Activated CD4-positive, alpha-beta T cell treated with anti-CD3 and anti-CD28 coated beads, Interleukin-2, amount 50 U/mL, for 48 hours (primary cell): Measurements from ENCODE around the gene EXOC6B.

Experiments
- DNase-seq, 2 experiments: peaks; one replicate each; pipeline ENCODE4 v3.0.0-alpha.2; 2020

Gene EXOC6B

DNA sequence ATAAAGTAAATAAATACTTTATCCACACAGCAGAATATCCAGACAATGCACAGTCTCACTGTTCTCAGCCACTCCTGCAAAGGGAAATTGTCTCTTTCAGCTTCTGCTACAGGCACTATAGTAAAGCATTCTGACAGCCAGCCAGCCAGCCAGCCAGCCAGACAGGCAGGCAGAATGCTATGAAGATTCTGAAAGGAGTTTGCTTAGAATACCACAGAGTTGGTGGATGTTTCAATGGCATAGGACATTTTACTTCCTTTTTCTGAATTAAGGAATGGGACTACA is 562.1 kb downstream of the EXOC6B start:
- DNase-seq, result no peak

DNA sequence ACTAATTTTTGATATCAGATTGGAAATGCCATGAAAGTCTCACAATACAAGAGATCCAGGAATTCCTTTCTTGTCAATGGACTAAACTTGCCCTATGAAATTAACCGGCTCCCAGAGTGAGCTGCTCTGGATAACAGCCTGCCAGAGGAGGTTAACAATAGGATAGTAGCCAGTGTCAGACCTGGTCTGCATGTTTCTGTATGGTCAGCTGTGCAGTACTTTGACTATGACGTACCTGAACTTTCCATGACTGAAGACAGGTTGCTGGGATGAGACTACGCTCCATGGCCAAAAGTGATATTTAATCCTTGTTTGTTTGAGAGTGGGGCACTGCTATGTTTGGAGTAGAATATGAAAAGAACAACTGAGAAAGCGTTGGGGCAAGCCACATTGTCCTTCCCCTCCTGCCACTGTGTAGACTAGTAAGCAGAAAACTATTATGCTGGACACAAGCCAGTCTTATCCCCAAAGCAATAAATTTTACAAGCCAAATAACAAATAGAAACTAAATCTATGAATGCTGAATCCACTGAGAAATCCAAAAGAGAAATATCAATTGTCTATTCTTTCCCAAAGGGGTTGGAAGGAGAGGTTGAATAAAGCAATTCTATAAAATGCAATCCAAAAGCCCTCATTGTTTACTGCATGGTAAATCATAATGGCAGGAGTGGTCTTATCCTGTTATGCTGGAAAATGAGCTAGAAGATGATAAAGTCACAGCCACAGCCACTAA is 562.6 kb downstream of the EXOC6B start:
- DNase-seq, result no peak

DNA sequence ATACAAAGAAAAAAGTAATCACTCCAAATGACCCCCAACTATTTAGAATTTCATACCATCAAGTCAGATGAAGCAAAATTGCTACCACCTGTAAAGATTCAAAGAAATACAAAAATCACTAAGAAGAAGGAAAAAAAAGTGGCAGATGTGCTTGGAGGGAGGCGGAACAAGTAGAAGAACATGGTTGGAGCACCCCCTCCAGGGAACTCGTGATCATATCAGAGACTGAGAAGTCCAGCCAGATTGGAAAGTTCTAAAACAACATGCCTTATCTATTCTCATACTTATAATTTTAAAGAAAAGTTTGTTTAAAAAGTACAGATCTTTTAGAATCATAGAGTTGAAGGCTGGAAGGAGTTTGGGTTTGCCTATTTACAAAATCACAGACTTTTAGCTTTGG is 564.8 kb downstream of the EXOC6B start:
- no peak for DNase-seq

DNA sequence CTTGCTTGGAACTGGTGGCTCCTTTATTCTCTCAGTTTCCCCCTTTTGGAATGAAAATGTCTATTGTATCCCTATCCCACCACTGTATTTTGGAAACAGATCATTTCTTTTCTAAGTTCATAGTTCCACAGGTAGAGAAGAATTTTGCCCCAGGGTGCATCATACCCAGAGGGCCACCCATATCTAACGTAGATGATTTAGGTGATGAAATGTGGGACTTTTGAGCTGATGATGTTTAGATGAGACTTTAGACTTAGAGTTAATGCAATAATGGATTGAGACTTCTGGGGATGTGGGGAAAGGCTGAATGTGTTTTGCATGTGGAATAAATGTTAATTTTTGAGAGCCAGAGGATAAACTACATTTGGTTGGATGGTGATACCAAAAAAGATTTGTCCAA is 570.3 kb downstream of the EXOC6B start:
- no peak for DNase-seq

DNA sequence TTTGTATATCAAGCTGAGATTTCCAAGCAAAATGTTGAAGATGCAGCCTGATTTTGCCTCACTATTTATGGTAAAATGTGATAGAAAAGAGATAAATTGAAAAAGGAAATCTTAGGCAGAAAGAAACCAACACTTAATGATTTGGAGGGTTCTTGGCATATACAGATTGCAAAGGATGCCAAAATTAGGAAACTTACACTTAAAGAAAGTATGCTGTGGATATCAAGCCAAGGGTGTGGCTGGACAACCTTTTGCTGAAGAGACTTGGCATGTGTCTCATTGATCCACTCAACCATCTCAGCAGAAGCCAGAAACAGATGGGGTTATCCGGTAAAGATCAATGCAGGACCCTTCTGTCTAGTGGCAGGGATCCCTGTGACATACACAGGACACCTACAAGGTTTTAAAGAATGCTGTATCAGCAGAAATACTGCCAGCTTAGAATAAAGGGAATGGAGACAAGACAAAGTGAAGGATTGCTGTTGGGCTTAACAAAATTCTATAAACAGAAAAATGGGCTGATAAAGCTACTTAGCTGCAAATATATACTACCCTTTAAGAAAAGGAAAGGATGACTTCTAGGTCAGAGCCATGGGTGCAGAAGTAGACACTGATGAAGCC is 570.9 kb downstream of the EXOC6B start:
- DNase-seq, result no peak

DNA sequence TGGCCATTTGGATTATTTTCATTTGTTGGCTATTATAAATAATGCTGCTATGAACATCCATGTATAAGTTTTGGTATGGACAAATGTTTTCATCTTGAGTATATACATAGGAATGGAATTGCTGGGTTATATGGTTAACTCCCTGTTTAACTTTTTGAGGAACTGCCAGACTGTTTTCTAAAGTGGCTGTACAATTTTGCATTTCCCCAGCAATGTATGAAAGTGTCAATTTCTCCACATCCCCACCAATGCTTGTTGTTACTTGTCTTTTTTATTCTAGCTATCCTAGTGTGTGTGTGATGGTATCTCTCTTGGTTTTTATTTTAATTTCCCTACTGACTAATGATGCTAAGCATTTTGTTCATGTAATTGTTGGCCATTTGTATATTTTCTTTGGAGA is 587.5 kb downstream of the EXOC6B start:
- DNase-seq, result no peak

DNA sequence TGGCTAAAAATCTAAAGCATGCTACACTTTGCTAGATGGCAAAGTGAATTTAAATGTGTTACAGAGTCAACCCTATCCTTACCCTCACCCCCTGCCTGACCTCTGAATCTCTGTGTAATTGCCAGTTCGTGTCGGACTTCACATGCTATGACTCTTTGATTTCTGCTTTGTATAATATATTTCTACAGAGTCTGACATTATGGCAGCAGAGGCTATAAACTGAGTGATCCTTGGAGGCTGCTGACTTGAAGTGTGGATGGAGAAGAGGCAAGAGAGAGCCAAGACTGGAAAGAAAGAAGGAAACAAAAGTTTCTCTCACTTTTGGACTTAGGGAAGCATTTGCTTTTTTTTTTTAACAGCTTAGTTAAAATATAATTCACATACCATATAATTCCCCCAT is 588.3 kb downstream of the EXOC6B start:
- DNase-seq, result no peak

DNA sequence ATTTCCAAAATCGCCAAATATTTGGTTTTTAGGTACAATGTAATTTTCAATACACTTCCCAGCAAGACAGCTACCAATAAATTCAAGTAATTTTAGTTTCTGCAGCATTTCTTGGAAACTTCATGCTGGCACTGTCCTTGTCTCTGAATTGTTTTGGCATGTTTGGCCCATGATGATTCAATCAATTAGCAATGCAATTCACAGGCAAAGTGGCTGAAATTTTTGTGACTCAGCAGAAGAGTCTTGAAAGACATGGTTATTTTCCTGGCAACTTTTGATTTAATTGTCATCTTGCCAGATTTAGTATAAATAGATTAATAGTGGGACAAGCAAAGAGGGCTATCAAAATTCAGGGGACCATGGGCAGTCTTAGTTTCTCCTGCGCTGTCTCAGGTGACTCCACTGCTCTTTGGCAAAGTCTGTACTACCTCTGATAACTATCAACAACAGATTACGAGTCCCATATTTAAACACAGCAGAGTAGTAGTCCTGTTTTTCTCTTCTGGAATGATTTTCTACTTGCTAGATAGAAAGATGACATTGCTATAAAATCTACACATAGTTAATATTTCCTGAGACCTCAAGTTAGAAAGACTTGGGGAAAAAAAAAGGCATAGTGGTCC is 589.3 kb downstream of the EXOC6B start:
- no peak for DNase-seq

DNA sequence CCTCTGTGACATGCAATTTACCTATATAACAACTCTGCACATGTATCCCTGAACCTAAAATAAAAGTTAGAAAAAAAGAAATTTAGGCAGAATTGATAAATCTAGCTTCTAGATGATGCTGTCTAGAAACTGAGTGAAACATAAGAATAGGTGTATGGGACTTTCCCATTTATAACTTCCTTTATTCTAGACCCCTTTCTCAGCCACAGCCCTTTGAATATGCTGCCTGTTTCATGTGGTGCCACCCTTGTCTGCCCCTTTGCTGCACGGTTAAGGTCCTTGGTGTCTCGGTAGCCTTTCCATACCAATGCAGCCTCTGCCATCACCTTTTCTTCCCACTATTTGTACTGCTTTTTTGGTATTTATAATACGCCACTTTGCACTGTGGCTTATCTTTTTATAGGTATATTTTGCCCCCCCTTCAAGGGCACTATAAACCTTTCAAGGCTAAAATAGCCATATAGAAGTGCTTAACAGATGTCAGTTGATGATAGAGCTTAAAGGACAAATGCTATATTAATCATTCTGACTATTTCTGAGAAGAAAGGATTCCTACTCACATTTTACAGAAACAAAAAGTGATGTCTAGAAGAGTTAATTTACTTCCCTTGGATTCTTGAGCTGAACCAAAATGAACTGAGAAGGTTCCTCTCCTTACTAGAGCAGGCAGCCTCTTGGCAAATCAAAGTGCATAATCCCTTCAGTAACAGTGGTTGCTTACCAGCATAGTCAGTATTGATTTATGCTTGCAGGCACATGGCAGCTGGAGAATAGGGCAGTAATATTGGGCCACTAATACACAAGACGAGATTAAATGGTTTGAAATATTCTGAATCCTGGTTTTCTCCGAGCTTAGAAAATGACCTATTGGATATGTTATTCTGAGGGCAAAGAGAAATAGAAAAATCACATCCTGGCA is 590.1 kb downstream of the EXOC6B start:
- no peak for DNase-seq

DNA sequence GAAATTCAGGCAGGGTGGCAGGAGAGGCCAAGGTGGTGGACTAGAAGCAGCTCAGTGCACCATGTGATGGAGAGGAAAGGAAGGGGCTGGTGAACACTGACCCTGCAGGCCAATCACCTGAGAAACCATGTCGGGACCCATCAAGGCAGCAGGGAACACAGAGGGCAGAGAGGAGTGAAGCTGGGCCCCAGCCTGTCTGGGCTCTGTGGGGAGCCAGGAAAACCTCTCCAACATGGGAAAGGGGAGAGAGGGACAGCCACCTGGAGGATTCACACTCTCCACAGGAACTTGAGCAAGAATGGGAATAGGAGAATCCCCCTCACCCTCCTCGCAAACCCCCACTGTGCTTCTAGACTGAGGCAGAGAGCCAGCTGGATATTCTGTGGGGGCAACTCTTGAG is 592.6 kb downstream of the EXOC6B start:
- DNase-seq, result no peak

DNA sequence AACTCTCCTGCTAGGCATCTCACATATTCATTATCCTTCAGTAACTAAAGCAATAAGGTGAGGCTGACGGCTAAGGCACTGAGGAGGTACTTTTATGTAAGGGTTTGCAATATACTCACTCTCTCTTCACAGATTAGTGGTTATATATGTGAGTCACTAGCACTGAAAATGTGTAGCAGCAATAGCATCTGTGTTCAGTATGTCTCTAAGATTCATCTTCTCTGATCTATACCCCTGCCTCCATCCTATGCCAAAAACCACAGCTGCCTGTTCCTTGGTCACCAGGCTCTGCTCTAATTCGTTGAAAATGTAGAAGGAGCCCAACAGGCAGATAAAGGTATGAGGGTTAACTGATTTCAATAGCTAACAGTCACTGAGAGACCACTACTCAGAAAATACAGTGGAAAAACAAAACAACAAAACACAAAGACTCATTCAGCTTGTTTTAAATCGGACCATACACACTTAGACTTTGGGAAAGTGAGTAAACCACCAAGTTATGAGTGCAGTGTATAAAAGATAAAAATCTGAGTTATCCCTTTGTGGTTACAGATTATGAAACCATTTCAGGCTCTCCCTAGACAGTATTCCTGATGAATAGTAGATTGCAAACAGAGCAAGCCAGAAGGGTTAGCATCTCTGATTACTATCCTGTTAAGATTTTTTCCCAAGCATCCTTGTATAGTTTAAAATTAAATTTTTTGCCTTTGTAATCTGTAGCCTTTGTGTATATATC is 602.8 kb downstream of the EXOC6B start:
- DNase-seq, result no peak

DNA sequence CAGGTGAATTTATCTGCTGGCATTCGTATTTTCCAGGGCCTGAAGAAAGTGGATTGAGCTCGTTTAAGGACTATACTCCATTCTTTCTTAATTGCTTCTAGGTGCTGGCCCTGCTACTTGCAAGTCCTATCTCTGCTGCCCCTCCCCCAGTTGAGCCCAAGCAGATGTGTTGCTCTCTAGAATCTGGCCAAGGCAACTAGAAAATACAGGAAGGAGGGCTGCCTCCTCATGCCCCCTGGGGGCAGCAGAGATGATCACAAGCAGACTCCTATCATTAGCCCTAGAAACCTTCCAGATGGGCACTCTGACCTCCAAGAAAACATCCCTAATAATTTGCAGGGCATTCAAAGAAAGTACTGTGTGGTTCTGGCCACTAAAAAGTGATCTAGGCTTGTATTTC is 605.7 kb downstream of the EXOC6B start:
- no peak for DNase-seq

DNA sequence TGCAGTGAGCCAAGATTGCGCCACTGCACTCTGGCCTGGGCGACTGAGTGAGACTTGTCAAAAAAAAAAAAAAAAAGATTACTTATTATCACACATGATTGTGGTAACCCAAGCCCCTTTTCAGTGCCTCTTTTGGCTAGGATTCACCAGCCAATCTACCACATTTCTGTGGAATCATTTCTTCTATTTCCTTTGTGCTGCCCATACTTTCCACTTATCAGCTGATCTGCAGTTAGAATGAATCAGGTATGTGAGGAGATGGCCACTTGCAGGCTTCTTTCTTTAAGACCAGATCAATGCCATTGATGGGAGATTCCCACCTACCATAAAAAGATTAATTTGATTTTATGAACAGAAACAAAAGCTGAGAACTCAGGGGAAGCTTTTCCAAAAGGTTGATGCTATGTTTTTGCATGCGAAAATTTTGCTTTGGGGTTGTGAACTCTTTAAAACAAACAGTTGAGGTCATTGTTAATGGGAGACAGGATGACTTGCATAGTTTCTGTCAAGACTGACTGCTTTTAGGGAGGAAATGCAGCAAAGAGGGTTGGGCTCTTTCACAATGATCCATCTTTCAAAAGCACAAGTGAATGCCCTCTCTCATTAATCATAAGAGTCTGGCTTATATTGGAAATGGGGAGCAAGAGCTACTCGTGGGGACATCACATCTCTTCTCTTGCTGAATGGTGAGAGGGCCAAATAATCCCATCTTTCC is 611.2 kb downstream of the EXOC6B start:
- no peak for DNase-seq

DNA sequence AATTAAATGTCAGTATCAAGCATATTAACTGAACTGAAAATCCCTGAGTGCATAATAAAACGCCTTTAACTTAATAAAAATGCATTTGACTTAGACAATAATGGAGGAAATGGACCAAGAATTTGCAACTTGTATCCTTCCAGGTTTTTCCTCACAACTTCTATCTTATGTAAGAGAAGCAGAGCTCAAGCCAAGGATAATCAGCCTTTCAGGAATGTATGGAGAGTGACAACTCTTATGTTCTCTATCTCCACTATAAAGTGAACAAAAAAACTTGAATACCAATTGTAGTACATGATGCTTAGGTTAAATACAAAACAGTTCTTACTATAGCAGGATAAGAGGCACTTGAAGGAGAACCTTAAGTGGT is 613.4 kb downstream of the EXOC6B start:
- no peak for DNase-seq

DNA sequence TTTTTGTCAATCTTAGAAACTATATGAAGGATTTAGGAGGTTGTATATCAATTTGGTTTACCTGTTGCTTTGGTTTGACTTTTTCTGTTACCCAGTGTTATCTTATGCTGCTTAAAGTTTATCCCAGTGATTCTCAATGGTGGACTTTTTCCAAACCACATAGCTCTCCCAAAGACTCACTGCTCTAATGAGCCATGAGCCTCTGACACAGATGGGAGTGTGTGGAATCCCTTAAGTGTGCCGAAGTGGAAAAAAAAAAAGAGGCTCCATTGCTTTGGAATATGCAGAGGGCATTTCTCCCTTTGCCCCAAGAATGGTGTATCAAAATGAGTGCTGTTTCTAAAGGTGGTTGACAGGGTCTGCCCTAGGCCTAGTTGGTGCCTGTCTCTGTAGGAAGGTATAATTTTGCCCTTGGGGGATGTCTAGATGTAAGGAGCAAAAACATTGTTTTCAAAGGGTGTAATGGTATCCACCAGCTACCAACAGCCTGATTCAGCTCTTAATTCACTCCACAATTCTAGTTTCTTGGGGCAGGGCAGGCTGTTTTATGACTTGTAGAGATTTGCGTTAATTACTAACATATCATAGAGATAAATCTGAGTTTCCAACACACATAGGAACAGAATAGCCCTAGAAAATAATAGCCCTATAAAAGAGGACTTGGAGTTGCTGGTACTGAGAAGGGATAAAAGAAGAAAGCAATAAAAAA is 613.9 kb downstream of the EXOC6B start:
- no peak for DNase-seq

DNA sequence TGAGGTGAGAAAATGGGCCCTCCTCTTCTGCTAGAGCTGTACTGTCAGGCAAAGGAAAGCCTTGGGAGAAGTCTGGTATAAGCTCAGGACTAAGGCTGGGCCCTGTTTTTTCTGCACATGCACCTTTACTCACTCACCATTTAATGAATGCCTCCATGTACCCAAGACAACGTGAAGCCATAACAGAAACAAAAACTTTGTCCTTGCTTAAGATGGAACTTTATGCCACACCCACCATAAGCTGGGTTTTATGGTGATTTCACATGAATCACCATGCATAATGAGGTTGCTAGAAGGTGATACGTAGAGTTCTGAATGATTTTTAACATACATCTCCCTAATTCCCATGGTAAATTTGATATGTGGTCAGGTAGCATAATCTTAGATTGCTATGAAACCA is 614.5 kb downstream of the EXOC6B start:
- DNase-seq, result no peak

DNA sequence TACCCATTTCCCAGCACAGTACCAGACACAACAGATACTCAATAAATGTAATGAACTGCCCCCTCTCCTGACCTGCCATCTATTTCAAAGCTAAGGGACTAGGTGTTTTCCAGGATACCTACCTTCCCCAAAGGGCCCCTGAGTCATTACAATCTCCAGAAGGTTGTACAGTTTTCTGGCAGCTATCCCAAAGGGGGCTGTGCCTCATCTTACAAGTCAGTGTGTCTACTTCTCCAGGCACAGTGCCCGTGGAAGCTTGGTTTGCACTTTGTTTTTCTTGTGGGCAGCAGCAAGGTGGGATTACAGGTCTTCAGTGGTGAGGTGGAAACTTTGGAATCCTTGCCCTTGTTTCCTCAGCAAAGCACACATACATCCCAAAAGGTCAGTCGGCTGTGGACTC is 615.4 kb downstream of the EXOC6B start:
- no peak for DNase-seq

DNA sequence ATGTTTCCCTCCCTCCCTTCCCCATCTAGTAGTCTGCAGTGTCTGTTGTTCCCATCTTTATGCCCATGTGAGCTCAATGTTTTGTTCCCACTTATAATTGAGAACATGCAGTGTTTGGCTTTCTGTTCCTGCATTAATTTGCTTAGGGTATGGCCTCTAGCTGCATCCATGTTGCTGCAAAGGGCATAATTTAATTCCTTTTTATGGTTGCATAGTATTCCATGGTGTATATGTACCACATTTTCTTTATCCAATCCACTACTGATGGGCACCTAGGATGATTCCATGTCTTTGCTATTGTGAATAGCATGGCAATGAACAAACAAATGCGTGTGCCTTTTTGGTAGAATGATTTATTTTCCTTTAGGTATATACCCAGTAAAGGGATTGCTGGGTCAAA is 617.6 kb downstream of the EXOC6B start:
- no peak for DNase-seq

DNA sequence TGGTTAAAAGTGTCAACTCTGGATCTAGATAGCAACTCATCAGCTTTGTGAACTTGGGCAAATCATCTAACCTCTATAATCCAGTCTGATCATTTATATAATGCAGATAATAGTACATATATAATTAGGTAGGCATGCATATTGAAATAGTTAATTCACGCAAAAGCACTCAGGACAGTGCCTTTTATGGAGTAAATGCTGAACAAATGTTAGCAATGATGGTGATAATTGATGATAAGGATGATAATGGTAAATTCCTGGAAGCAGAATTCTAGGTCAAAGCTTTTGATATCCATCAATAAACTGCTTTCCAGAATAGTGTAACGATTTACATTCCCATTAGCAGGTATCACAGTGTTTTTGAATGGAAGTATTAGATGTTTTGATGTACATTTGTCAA is 618.5 kb downstream of the EXOC6B start:
- DNase-seq, result no peak

DNA sequence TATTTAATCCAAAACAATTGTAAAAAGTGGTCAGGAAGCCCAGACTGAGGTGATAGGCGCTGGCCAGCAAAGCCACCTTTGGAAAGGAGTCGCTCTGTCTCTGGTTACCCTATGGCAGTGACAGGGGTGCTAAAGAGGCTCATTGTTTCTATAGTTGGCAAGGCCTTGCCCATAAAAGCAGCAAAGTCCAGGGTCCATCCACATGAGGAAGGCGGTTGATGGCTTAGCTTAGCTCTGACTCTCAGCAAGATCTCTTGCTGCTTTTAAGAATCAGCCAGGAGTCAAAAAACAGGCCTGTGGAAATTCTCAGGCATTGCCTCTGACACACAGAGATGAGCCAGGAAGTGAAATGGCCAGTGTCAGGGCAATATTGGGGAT is 620.3 kb downstream of the EXOC6B start:
- DNase-seq, result no peak

DNA sequence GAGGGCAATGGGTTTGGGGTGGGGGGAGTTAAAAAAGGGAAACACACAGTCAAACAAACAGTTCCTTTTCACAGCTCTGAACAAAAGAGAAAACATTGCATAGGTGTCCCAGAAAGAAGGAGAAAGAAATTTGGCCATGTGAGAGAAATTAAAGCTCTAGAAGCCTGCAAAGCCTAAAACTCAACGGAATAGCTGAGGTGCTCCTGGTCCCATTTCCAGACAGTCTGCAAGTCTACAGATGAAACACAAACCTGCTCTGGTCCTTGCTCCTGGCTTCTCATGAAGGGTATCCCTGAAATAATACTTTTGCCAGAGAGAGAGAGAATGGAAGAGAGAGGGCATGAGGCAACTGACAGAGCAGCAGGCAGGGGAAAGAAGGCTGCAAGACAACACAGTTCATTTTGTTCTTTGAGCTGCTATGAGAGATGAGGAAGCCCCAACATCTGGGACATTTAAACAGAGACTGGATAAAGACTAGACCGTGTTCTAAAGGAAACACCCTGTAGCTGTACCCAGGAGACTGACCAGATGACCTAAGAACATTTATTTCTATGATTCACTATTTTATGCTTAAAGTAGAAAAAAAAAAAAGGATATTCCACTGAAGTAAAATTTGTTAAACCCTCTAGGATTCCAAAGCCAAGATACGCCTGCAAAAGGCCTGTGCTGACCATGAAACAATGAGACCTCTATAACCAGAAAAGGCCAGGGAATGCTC is 620.9 kb downstream of the EXOC6B start:
- no peak for DNase-seq
